DMS79 treated with DMSO at 0.1 percent for 48 hours (cell line): ENCODE results near the gene SDR39U1.

ENCODE experiments used
- DNase-seq: peaks from one replicate; lab custom pipeline; 2025; lab: John Stamatoyannopoulos, UW

The SDR39U1 gene

DNA sequence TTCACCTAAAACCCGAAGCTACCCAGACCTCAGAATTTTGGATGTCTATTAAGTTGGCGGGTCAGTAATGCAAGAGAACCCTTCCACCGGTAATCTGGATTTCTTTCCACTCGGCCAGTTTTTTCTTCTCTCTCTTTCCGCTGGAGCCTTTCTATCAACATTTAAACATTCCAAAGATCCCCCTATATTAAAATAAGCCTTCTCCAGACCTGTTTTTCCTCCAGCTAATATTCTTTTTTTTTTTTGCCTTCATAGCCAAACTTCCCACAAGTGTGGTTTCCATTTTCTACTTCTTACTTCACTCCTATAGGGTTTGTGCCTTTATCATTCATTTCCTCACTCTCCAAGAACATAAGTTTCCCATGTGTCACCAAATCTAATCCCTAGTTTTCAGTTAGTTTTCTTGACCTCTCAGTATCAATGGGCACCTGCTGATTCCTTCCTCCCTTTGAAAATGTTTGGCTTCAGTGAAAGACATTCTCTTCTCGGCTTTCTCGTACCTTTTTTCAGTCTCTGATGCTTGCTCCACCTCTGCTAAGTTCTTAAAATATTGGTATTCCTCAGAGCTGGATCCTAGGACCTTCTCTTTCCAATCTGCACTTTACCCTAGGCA, 583 bp upstream of the SDR39U1 start:
- no peak for DNase-seq

- peak; percentile 86 for DNase-seq
Measured at GRCh38 chr14:24441904-24442239, 704 bp downstream of the SDR39U1 start.

DNA sequence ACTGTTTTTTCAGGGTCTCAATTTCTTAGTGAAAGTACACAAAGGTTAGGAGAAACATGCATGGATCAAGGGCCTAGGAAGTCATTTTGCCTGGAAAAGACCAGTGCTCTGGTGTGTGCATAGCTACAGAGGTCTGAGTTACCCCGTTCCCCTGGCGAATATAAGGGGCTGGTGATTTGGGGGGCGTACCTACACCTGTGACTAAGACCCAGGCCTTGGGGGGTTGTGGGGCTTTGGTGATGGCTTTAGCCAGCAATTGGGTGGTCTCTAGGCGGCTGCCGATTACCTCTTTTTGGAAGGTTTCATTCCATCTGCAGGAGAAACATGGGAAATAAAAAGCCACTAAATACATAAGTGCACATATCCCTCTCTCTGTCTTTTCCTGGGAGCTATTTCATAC, 1.1 kb downstream of the SDR39U1 start:
- DNase-seq, result no peak

- DNase-seq, result no peak
Measured at GRCh38 chr14:24440606-24441399, 1.8 kb downstream of the SDR39U1 start.

GRCh38 chr14:24439830-24440605, 2.6 kb downstream of the SDR39U1 start:
- no peak for DNase-seq

DNA sequence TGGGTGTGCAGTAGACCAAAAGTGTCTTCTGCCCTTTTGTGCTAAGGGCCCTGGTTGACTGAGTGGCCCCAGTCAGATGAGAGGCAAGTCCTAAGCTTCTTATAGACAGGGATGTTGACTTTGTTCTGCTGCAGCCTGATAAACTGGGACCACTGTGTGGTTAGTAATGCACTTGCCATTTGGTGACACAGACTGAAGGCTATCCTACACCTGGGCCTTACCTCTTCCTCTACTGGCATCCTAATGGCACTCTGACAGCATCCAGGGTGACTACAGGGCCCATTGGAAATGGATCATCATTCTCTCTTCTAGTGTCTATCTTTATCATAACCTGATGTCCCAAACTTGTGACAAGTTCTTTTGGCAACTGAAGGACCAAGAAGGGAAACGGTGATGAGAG, 3.3 kb downstream of the SDR39U1 start:
- DNase-seq, result no peak

DNA sequence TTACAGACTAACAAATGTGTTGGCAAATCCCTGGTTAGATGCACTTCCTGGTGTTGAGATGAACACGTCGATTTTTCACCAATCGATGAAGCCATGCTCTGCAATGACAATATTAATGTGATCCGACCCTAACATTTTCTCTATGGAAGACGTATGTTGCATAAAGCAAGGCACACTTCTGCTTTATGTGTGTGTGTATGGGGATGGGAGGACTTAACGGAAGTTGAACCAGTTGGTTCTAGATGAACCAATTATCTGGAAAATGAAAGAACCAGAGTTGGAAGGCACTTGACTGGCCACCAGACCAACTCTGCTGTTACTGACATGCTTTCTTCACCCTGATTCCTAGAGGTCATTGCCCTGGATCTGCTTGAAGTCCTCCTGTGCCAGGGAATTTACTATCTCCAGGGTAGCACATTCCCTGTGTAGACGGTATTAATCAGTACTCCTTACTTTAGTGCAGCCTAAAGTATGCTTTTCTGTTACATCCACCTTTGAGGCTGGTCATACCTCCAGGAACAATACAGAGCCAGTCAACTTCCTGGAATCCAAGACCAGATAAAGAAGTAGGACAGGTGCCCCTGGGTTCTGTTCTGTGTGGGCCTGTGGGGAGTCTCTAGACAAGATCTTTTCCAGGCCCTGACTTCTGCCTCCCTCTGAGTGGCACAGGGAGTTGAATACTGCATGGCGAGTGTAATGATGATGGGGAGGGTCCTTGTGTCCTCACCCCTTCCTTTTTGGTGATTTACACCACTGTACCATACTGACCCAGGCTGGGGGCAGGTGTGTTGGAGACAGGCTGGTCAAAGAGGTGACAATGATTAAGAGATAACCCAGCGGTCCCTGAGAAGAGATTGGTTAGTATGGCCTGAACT, 4.1 kb downstream of the SDR39U1 start:
- DNase-seq, result no peak

DNA sequence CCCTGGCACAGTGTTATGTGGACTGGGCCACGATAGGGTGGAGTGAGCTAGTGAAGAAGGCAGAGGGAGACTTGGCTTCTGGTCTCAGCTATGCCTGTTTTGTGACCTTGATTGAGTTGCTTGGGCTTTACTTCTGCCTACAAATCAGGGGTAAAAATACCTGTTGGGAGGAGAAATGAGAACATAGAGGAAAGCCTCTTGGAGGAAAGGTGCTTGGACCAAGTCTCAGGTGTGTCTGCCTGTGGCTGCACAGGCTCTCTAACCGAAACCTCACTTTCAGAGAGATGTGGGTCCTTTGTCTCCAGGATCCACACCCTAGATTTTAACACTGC, 4.9 kb downstream of the SDR39U1 start:
- DNase-seq, result no peak

GRCh38 chr14:24437020-24437735, 5.4 kb downstream of the SDR39U1 start:
- DNase-seq, result no peak

- peak; percentile 88 for DNase-seq
Measured at GRCh38 chr14:24436355-24437019, 6.1 kb downstream of the SDR39U1 start.

- no peak for DNase-seq
Measured at GRCh38 chr14:24435998-24436354, 6.6 kb downstream of the SDR39U1 start.

GRCh38 chr14:24435192-24435810, 7.3 kb downstream of the SDR39U1 start:
- DNase-seq, result no peak

GRCh38 chr14:24434676-24435075, 7.9 kb downstream of the SDR39U1 start:
- no peak for DNase-seq

DNA sequence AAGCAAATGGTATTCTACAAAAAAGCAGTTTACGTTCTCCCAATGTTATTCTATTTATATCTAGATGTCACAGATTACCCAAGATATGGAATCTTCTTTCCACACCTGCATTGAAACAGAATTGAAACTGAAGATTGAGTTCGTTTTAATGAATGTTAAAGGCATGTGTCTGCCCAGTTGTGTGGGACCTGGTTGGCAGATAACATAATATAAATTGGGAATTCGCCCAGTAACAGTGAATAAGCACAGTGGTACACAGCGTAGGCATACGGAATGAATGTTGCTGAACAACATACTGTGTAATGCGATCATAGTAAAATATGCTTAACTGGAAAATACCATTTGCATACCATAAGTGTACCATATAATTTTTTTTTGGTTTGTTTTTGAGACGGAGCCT, 8.5 kb downstream of the SDR39U1 start:
- DNase-seq, result no peak

DNA sequence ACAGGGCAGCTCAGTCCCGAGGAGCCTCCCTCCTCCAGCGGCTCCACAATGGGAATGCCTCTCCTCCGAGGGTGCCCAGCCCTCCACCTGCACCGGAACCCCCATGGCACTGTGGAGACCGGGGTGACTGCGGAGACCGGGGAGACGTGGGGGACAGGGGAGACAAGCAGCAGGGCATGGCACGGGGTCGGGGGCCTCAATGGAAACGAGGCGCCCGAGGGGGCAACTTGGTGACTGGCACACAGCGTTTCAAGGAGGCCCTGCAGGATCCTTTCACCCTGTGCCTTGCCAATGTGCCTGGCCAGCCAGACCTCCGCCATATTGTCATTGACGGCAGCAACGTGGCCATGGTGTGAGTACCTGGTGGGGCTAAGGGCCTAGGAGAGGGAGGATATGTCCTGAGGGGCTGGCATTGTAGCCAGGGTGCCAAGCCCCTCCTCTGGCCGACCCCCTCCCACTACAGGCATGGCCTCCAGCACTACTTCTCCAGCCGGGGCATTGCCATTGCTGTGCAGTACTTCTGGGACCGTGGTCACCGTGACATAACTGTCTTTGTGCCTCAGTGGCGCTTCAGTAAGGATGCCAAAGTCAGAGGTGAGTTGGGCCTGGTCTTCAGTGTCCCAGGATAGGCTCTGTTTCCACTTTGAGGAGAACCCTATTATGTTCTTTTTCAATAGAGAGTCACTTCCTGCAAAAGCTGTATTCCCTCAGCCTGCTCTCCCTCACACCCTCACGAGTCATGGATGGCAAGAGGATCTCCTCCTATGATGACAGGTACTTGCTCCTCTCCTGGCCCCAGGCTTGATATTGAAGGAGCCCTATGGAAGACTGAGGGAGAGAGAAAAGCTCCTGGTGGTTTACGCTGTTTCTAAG, 10.1 kb downstream of the SDR39U1 start:
- DNase-seq, result no peak

DNA sequence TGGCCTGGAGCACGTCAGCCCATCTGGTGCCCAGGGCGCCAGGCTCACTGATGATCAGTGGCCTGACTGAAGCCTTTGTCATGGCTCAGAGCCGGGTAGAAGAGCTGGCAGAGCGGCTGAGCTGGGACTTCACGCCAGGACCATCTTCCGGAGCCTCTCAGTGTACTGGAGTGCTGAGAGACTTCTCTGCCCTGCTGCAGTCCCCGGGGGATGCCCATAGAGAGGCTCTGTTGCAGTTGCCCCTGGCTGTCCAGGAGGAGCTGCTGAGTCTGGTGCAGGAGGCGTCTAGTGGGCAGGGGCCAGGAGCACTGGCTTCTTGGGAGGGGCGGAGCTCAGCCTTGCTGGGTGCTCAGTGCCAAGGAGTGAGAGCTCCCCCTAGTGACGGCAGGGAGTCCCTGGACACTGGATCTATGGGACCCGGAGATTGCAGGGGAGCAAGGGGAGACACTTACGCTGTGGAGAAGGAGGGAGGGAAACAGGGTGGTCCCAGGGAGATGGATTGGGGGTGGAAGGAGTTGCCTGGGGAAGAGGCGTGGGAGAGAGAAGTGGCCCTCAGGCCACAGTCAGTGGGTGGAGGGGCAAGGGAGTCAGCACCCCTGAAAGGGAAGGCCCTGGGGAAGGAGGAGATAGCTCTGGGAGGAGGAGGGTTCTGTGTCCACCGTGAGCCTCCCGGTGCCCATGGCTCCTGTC, 10.9 kb downstream of the SDR39U1 start:
- peak; percentile 91 for DNase-seq

DNA sequence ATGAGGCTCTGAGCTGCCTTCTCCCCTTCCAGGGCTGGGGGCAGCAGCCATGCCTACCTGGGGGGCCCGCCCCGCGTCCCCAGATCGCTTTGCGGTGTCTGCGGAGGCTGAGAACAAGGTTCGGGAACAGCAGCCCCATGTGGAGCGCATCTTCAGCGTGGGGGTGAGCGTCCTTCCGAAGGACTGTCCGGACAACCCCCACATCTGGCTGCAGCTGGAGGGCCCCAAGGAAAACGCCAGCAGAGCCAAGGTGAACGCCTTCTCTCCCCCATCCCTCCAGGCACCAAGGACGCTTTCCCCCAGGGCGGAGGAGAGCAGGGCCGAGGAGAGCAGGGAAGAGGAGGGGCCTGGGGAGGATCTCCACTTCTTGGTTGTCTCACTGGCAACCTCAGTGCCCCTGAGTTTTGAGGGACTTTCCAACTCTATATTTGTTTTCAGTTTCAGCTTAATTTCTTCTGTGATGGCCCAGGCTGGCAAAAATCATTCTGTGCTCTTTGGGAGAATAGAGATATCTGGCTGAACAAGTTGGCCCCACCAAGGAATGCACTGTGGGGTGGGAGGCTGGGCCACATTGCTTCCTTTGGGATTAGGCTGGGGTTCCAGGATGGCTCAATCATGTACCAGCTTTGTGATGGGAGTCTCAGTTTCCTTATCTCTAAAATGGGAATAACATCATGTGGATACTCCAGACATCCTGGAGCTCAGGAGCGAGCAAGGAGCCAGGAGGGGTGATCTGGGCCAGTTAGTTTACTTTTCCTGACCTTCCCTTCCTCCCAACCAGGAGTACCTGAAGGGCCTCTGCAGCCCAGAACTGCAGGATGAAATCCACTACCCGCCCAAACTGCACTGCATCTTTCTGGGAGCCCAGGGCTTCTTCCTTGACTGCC, 11.7 kb downstream of the SDR39U1 start:
- DNase-seq, result no peak

DNA sequence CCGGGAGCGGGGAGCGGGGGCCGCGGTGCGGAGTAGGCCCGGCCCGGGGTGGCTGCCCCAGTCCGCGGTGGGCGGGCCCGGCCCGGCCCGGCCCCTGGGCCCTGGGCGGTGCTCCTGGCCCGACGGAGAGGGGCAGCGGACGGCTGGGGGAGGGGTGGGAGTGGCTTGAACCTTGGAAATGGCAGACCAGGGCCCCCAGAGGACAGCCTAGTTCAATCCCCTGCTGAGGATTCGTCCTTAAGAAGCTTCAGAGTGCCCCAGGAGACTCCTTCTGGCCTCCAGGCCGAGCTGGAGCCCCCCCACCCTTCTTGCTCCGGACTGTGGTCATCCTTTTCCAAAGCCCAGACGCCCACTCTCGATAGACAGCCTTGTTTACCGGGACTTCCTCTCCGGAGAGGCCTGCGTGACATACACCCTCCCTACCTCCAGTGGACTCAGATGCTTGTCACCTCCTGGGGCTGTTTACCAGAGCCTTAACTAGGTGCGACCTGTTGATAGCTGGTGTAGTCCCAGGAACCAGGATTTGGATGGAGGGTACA, 12.4 kb downstream of the SDR39U1 start:
- no peak for DNase-seq
